ENCODE results near the gene ATG16L2. TPM values are rescaled to one million over a fixed set of nuclear protein-coding genes. Genes with fewer than 3 reads are reported as not detected.

ATG16L2 gene
- total and polyA plus RNA-seq, 2 of the 4 experiments (the other 2 are of a cell fraction), result 1.3 to 12.7 TPM

- H2BK20ac ChIP-seq (ENCODE audit: low read depth, low read length), result peak overlapping the region; percentile 69; the same call in 1 of the 2 replicates
- H2AFZ ChIP-seq (replicated peaks; ENCODE audit: low read length, poor library complexity), result peak overlapping the region; percentile 65
- no peaks in the 10 kb centered on the region for H3K36me3 ChIP-seq (ENCODE audit: control insufficient read depth, insufficient read depth, low read length)
- H2AK9ac ChIP-seq (replicated peaks; ENCODE audit: low read depth, low read length, poor library complexity), result peak overlapping the region; percentile 57
- H3K56ac ChIP-seq (ENCODE audit: extremely low read depth, insufficient read depth, low read length), result no peak overlapping the region
- in situ Hi-C loops (cut with MboI; ENCODE audit: low sequenced_read_pairs), result loop anchor here (5.0 kb wide), 1 partner anchor 70 kb away; no protein-coding TSS in a partner anchor
- peak overlapping the region; percentile 33 for H4K91ac ChIP-seq (ENCODE audit: insufficient read depth, low read depth, low read length)
- peak overlapping the region; percentile 64; the same call in 1 of the 2 replicates for H4K5ac ChIP-seq (ENCODE audit: low read depth, low read length)
- H3K4me1 ChIP-seq (ENCODE audit: control insufficient read depth, insufficient read depth, low read length), result peaks cover 15% of the 10 kb centered on the region
- H2BK120ac ChIP-seq (ENCODE audit: low read depth, low read length), result peak overlapping the region; percentile 48; the same call in 1 of the 2 replicates
- intact Hi-C loops (cut with micrococcal nuclease), result loop anchor here (1.0 kb wide), 1 partner anchor 67 kb away; no protein-coding TSS in a partner anchor
- no peaks in the 10 kb centered on the region for H3K9me3 ChIP-seq (ENCODE audit: control insufficient read depth, insufficient read depth, low read length)
- no TSS peak for BruUV-seq (replicated peaks)
- H3K4ac ChIP-seq (ENCODE audit: low read depth, low read length), result peak overlapping the region; percentile 88
- H3K27ac ChIP-seq (ENCODE audit: insufficient read depth, low read length), result peak overlapping the region; percentile 2; the same call in 1 of the 2 replicates
- no peaks in the 10 kb centered on the region for H3K27me3 ChIP-seq (ENCODE audit: control insufficient read depth, insufficient read depth, low read length)
- POLR2A ChIA-PET (ENCODE audit: unreplicated experiment), result no interaction called here
- WGBS, 2 experiments (ENCODE audit: extremely low coverage in 2 of 2, insufficient read length in 1 of 2), result no CpG with 5 or more reads among the region's 3 CpGs
- TF ChIP-seq SMC3 (IDR thresholded peaks at IDR 0.05; ENCODE audit: low read depth, low read length), result no peak
- TF ChIP-seq RCOR1 (IDR thresholded peaks at IDR 0.05; ENCODE audit: insufficient replicate concordance, low read length), result no peak
- no peak for TF ChIP-seq BHLHE40 (IDR thresholded peaks at IDR 0.05; ENCODE audit: low read depth, low read length)
- TF ChIP-seq POLR2A (IDR thresholded peaks at IDR 0.05; ENCODE audit: low read depth, low read length), result no peak
- no peak for TF ChIP-seq MXI1 (IDR thresholded peaks at IDR 0.05; ENCODE audit: borderline replicate concordance, low read depth, low read length)
- no peak for TF ChIP-seq MAFK (IDR thresholded peaks at IDR 0.05; ENCODE audit: low read depth, low read length)
- peaks cover 0 to 12% of the 10 kb centered on the region in 2 experiments; a peak in 1 of 4 replicates for H3K79me1 ChIP-seq (ENCODE audit: low read depth in 1 of 2, low read length in 2 of 2)
- peak overlapping the region; percentile 65; the same call in 1 of the 3 replicates for H2BK15ac ChIP-seq (ENCODE audit: low read depth, low read length)
- no peak overlapping the region for H3K18ac ChIP-seq (ENCODE audit: low read depth, low read length)
- H3K9me1 ChIP-seq (ENCODE audit: insufficient read depth, low read length), result peaks cover 17% of the 10 kb centered on the region
- H3K14ac ChIP-seq (replicated peaks; ENCODE audit: low read depth, low read length), result no peak overlapping the region
- dilution Hi-C loops (cut with HindIII; ENCODE audit: low sequenced_read_pairs, unreplicated experiment), result no loop called here
- CTCF ChIA-PET, result interaction anchor here (0.8 to 2.3 kb wide), 5 partner anchors 17 to 108 kb away, joined by 3 to 15 read pairs (median 3); no protein-coding TSS in a partner anchor
- ATAC-seq (ENCODE audit: low read depth) (no peak), DNase-seq (no peak)
- H3K4me3 ChIP-seq (ENCODE audit: insufficient read depth, low read depth, low read length), result no peak overlapping the region
- H4K8ac ChIP-seq (ENCODE audit: low read depth in 2 of 2, low read length in 2 of 2), result peak overlapping the region; percentile 20 to 94; a peak in 3 of 4 replicates
- H2AK5ac ChIP-seq (ENCODE audit: low read depth, low read length), result peak overlapping the region; percentile 43
- no peak overlapping the region for H3K9ac ChIP-seq (ENCODE audit: low read depth, low read length)
- peaks cover 6% of the 10 kb centered on the region; the same call in 1 of the 2 replicates for H4K20me1 ChIP-seq (ENCODE audit: insufficient read depth, low read length)
- H3K23ac ChIP-seq (ENCODE audit: low read depth, low read length), result no peak overlapping the region
- no peak overlapping the region for H2BK5ac ChIP-seq (ENCODE audit: low read depth, low read length, poor library complexity, severe bottlenecking)
- no peak overlapping the region for H3K4me2 ChIP-seq (ENCODE audit: low read depth, low read length)
Observed at GRCh38 chr11:72792437-72793021, 21.7 kb upstream of the ATG16L2 start.

Measured in IMR-90 (cell line).